GM12878 (cell line): ENCODE results near the gene CD3E. TPM values are rescaled to one million over a fixed set of nuclear protein-coding genes. Genes with fewer than 3 reads are reported as not detected.

Experiments
- ATAC-seq: fragments of 200-7000 bp; cut with Tn5 transposase; 3 replicates; pipeline ENCODE4 v1.9.1; 2020; ENCODE audit warnings: mild to moderate bottlenecking, moderate library complexity
- BruUV-seq: library from RNA; stranded (reverse); fragments of 400-500 nt; replicated peaks from 2 replicates; lab custom pipeline; 2021; lab: Mats Ljungman, UMichigan
- CTCF ChIA-PET: fragments of 300-600 bp; sonication (Branson Sonifier 250); formaldehyde crosslinking; extraction: SDS; loops from one replicate; lab custom pipeline; 2021; ENCODE audit warnings: inconsistent platforms; lab: Yijun Ruan, JAX
- POLR2A ChIA-PET: fragments of 350-600 bp; formaldehyde crosslinking; extraction: SDS; loops from one replicate; lab custom pipeline; 2021; ENCODE audit warnings: inconsistent platforms; lab: Charles Lee
- RAD21 ChIA-PET: fragments of 300-600 bp; sonication (Branson Sonifier 250); formaldehyde crosslinking; loops from one replicate; lab custom pipeline; 2023; ENCODE audit warnings: antibody characterized with exemption; ENCODE audit not compliant: unreplicated experiment; lab: Charles Lee
- SMC1A ChIA-PET: fragments of 300-600 bp; sonication (Branson Sonifier 250); formaldehyde crosslinking; loops from one replicate; lab custom pipeline; 2023; ENCODE audit not compliant: unreplicated experiment, uncharacterized antibody; lab: Charles Lee
- DNase-seq: peaks from one replicate; pipeline ENCODE4 v3.0.0-alpha.2; 2011; ENCODE audit warnings: low read depth, low spot score
- FAIRE-seq: peaks from 3 replicates; lab custom pipeline; 2011; peaks lifted over from hg19 to GRCh38; lab: Jason Lieb, UNC
- H2AFZ ChIP-seq: 2 replicates; pipeline ENCODE4 v1.6.0; 2011; ENCODE audit warnings: low read depth, low read length, control low read depth; ENCODE audit not compliant: control insufficient read depth
- H3K27ac ChIP-seq: 2 replicates; pipeline ENCODE4 v1.5.1; 2011; ENCODE audit warnings: control low read depth; ENCODE audit not compliant: control insufficient read depth, insufficient read depth
- H3K27me3 ChIP-seq, 2 experiments: replicated peaks in 1 of 2; 2 replicates each; pipeline versions ENCODE4 v1.6.0 to v1.6.1; 2011; ENCODE audit warnings: low read length in 1 of 2; ENCODE audit not compliant: control insufficient read depth in 2 of 2, insufficient read depth in 2 of 2
- H3K36me3 ChIP-seq, 2 experiments: 2 replicates each; pipeline ENCODE4 v1.5.1; 2011; ENCODE audit warnings: low read length in 1 of 2; ENCODE audit not compliant: control insufficient read depth in 2 of 2, insufficient read depth in 2 of 2
- H3K4me1 ChIP-seq: 2 replicates; pipeline ENCODE4 v1.6.1; 2011; ENCODE audit warnings: mild to moderate bottlenecking, low read length, moderate library complexity, mixed read lengths; ENCODE audit not compliant: control insufficient read depth, insufficient read depth
- H3K4me2 ChIP-seq: 2 replicates; pipeline ENCODE4 v1.6.0; 2011; ENCODE audit warnings: control low read depth; ENCODE audit not compliant: control insufficient read depth, insufficient read depth
- H3K4me3 ChIP-seq: fragments of 200-600 bp; sonication (generic); 2 replicates; pipeline ENCODE4 v1.5.1; 2016
- H3K79me2 ChIP-seq: 2 replicates; pipeline ENCODE4 v1.6.0; 2011; ENCODE audit warnings: low read length; ENCODE audit not compliant: control insufficient read depth, insufficient read depth
- H3K9ac ChIP-seq: 2 replicates; pipeline ENCODE4 v1.8.0; 2011; ENCODE audit warnings: low read length, control low read depth, mixed read lengths; ENCODE audit not compliant: control insufficient read depth, insufficient read depth
- H3K9me3 ChIP-seq: replicated peaks from 3 replicates; pipeline ENCODE4 v1.5.1; 2011; ENCODE audit warnings: mild to moderate bottlenecking, low read length; ENCODE audit not compliant: control insufficient read depth, insufficient read depth
- H4K20me1 ChIP-seq: 2 replicates; pipeline ENCODE4 v1.6.0; 2011; ENCODE audit not compliant: control insufficient read depth, insufficient read depth
- CREM ChIP-seq: IDR thresholded peaks from 2 replicates; pipeline ENCODE4 v1.6.1; 2014; ENCODE audit warnings: antibody characterized with exemption, low read depth
- EP300 ChIP-seq, 2 experiments: fragments of 150-350 bp in 1 of 2; IDR thresholded peaks; 2 replicates each; pipeline ENCODE4 v1.6.1; 2011 to 2012; ENCODE audit warnings: low read depth in 2 of 2, low read length in 2 of 2, borderline replicate concordance in 1 of 2, improper control_type of control experiment in 1 of 2, inconsistent platforms in 1 of 2; ENCODE audit not compliant: control insufficient read depth in 1 of 2
- HDAC2 ChIP-seq: fragments of 200-600 bp; sonication (generic); IDR thresholded peaks from 2 replicates; pipeline ENCODE4 v1.6.1; 2017
- KDM1A ChIP-seq: fragments of 200-600 bp; sonication (generic); IDR thresholded peaks from 2 replicates; pipeline ENCODE4 v1.6.1; 2016; ENCODE audit warnings: borderline replicate concordance
- NBN ChIP-seq: fragments of 450-650 bp; IDR thresholded peaks from 2 replicates; pipeline ENCODE4 v1.6.1; 2016
- NFYA ChIP-seq: IDR thresholded peaks from 2 replicates; pipeline ENCODE4 v1.6.1; 2011; ENCODE audit warnings: low read depth, mild to moderate bottlenecking, low read length, improper control_type of control experiment, borderline replicate concordance
- NKRF ChIP-seq: fragments of 450-650 bp; conservative IDR thresholded peaks from 2 replicates; pipeline ENCODE4 v1.6.1; 2017; ENCODE audit warnings: mild to moderate bottlenecking, moderate library complexity
- POLR2A ChIP-seq: IDR thresholded peaks from 2 replicates; pipeline ENCODE4 v1.6.1; 2011; ENCODE audit warnings: low read depth, mild to moderate bottlenecking, low read length
- SKIL ChIP-seq: fragments of 450-650 bp; IDR thresholded peaks from 2 replicates; pipeline ENCODE4 v1.6.1; 2017; ENCODE audit warnings: mild to moderate bottlenecking, low read depth, inconsistent platforms; ENCODE audit not compliant: poor library complexity, severe bottlenecking
- TAF1 ChIP-seq: IDR thresholded peaks from 2 replicates; pipeline ENCODE4 v1.6.1; 2011; ENCODE audit warnings: mild to moderate bottlenecking, low read depth, low read length, borderline replicate concordance
- WRNIP1 ChIP-seq: IDR thresholded peaks from 2 replicates; pipeline ENCODE4 v1.6.1; 2011; ENCODE audit warnings: low read depth, low read length, improper control_type of control experiment, borderline replicate concordance
- ZNF217 ChIP-seq: fragments of 450-650 bp; IDR thresholded peaks from 2 replicates; pipeline ENCODE4 v1.6.1; 2017; ENCODE audit warnings: antibody characterized with exemption, mild to moderate bottlenecking
- WGBS: methylation state at CpG from one replicate; pipeline ENCODE4 v1.1.6; 2016; ENCODE audit warnings: low lambda C conversion rate; ENCODE audit not compliant: insufficient replicate concordance, insufficient coverage; ENCODE audit errors: missing lambda C conversion rate; 5-methylcytosine and 5-hydroxymethylcytosine counted together
- in situ Hi-C: fragments of 300-500 bp; cut with MboI; formaldehyde crosslinking; loops from 9 replicates; pipeline ENCODE4 v1.14.3; 2018; ENCODE audit warnings: mixed read lengths
- intact Hi-C: fragments of 100-400 bp; cut with micrococcal nuclease; formaldehyde crosslinking; loops from one replicate; pipeline ENCODE4 v1.14.2; 2022; ENCODE audit not compliant: unreplicated experiment
- polyA plus RNA-seq, 11 experiments: library from polyadenylated mRNA; depleted of rRNA in 4 of 11; unstranded in 6 of 11; stranded (reverse) in 5 of 11; fragments of >200 nt; fragmentation: Nextera tagmentation in 4 of 11; fragmentation: Illumina TruSeq in 1 of 11; extraction: Ambion mirVana in 4 of 11; extraction: Trizol in 1 of 11; gene quantifications; 1 replicate in 1 of 11; 2 replicates in 10 of 11; pipeline versions ENCODE4 v1.2.1 to v1.2.3, GENCODE V29; 2011 to 2016; ENCODE audit warnings: inconsistent platforms in 2 of 11, missing spikeins in 2 of 11, low read depth in 1 of 11
- total RNA-seq, 4 experiments: library from RNA; depleted of rRNA in 3 of 4; stranded (reverse); fragments of >200 nt in 3 of 4; fragmentation: Illumina TruSeq in 1 of 4; extraction: Trizol in 1 of 4; gene quantifications; 2 replicates each; pipeline versions ENCODE4 v1.2.1 to v1.2.3, GENCODE V29; 2013 to 2021

CD3E gene
- total and polyA plus RNA-seq, 10 of the 15 experiments (the other 5 are each of a cell fraction or from before 2014, with no cell fraction given): 0.10 to 17.3 (median 3.8) TPM

- BruUV-seq: no TSS peak
- Histone ChIP-seq H3K4me1 (no peaks in the 10 kb centered on the region), H2AFZ (no peak within 1 kb of the TSS), H3K4me3 (no peak within 1 kb of the TSS), H3K27me3 (no peaks in the 10 kb centered on the region; a peak in 1 of 4 replicates), H3K79me2 (no peaks in the 10 kb centered on the region), H3K27ac (no peak within 1 kb of the TSS), H3K36me3 (no peaks in the 10 kb centered on the region), H4K20me1 (no peaks in the 10 kb centered on the region), H3K9ac (no peak within 1 kb of the TSS), H3K9me3 (no peaks in the 10 kb centered on the region), H3K4me2 (no peak within 1 kb of the TSS)
- TF ChIP-seq POLR2A (peak; percentile 34; the same call in 1 of the 2 replicates), CREM (no peak), NBN (no peak)
- WGBS: 58% methylated on average over 13 of the region's 13 CpGs
- in situ Hi-C loops: no loop called here
- DNase-seq: no peak
- no peak for ATAC-seq
- intact Hi-C loops: no loop called here
- POLR2A ChIA-PET: no interaction called here
- CTCF ChIA-PET: interaction anchor here (1.4 kb wide), 1 partner anchor 10 kb away, joined by 4 read pairs; no protein-coding TSS in a partner anchor
- SMC1A ChIA-PET: interaction anchor here (0.9 to 1.7 kb wide), 4 partner anchors 9 to 66 kb away, joined by 3 to 7 read pairs (median 4); no protein-coding TSS in a partner anchor
- FAIRE-seq: no peak
- RAD21 ChIA-PET: interaction anchor here (0.6 to 1.1 kb wide), 3 partner anchors 12 to 144 kb away, joined by 3 read pairs; no protein-coding TSS in a partner anchor
These were observed 38.1 kb downstream of the CD3E start, which contains the start of gene CD3D for GRCh38 chr11:118342503-118343161. Gene CD3D (minus strand): TSS chr11:118342705. CDS start chr11:118342607, 98 bp downstream.

GRCh38 chr11:118343248-118343647 is 38.7 kb downstream of the CD3E start:
- POLR2A ChIA-PET: no interaction called here
- FAIRE-seq (no peak), ATAC-seq (peak; percentile 63), DNase-seq (no peak)
- H3K27ac ChIP-seq: no peak overlapping the region
- H3K4me1 ChIP-seq: no peaks in the 10 kb centered on the region
- H3K36me3 ChIP-seq: no peaks in the 10 kb centered on the region
- no peaks in the 10 kb centered on the region for H4K20me1 ChIP-seq
- H3K9me3 ChIP-seq: no peaks in the 10 kb centered on the region
- RAD21 ChIA-PET: interaction anchor here (0.6 to 1.1 kb wide), 2 partner anchors 11 to 145 kb away, joined by 3 read pairs; no protein-coding TSS in a partner anchor
- no peak overlapping the region for H3K4me2 ChIP-seq
- H3K4me3 ChIP-seq: no peak overlapping the region
- WGBS: 38% methylated on average over 9 of the region's 9 CpGs
- intact Hi-C loops (no loop called here), in situ Hi-C loops (no loop called here)
- SMC1A ChIA-PET: interaction anchor here (1.2 kb wide), 2 partner anchors 34 to 66 kb away, joined by 3 to 4 read pairs; no protein-coding TSS in a partner anchor
- H3K27me3 ChIP-seq: no peaks in the 10 kb centered on the region; a peak in 1 of 4 replicates
- no TSS peak for BruUV-seq
- CTCF ChIA-PET: interaction anchor here (0.7 to 1.1 kb wide), 2 partner anchors 47 to 48 kb away, joined by 3 to 4 read pairs; no protein-coding TSS in a partner anchor
- H3K79me2 ChIP-seq: no peaks in the 10 kb centered on the region
- no peak overlapping the region for H3K9ac ChIP-seq
- H2AFZ ChIP-seq: no peak overlapping the region
- no peak for TF ChIP-seq WRNIP1
- TF ChIP-seq ZNF217: no peak
- no peak for TF ChIP-seq KDM1A
- no peak for TF ChIP-seq NFYA
- TF ChIP-seq HDAC2: no peak
- no peak for TF ChIP-seq NKRF
- TF ChIP-seq SKIL: no peak
- no peak for TF ChIP-seq TAF1
- no peak for TF ChIP-seq EP300 (IDR thresholded peaks at IDR 0.05; ENCODE audit: borderline replicate concordance in 1 of 2, control insufficient read depth in 1 of 2, low read depth in 2 of 2, low read length in 2 of 2)
